Mesendoderm (in vitro differentiated cells): Measurements from ENCODE around the gene DGCR6L.
"Not testable (repeated sequence)": the region's sequence is repeated elsewhere in the genome, so short reads cannot be mapped to it uniquely, and the experiment has no call there.

Experiments
- DNase-seq: peaks from one replicate; pipeline ENCODE4 v3.0.0; 2013
- H2AK5ac ChIP-seq: 2 replicates; pipeline ENCODE4 v1.6.1; 2013; ENCODE audit warnings: low read length, inconsistent platforms
- H2BK120ac ChIP-seq: 2 replicates; pipeline ENCODE4 v1.6.1; 2013; ENCODE audit warnings: low read depth, mild to moderate bottlenecking, low read length, moderate library complexity, mixed read lengths
- H2BK15ac ChIP-seq: replicated peaks from 2 replicates; pipeline ENCODE4 v1.6.1; 2013; ENCODE audit warnings: low read depth, mild to moderate bottlenecking, moderate library complexity
- H2BK5ac ChIP-seq: 2 replicates; pipeline ENCODE4 v1.6.1; 2013; ENCODE audit warnings: low read length, inconsistent platforms
- H3K18ac ChIP-seq: 2 replicates; pipeline ENCODE4 v1.6.1; 2013; ENCODE audit warnings: mild to moderate bottlenecking, low read length, mixed read lengths
- H3K23ac ChIP-seq: one replicate; pipeline ENCODE4 v1.6.1; 2013; ENCODE audit warnings: low read length
- H3K27ac ChIP-seq: 2 replicates; pipeline ENCODE4 v1.5.1; 2013; ENCODE audit warnings: low read depth, mild to moderate bottlenecking, inconsistent platforms, low read length, moderate library complexity
- H3K27me3 ChIP-seq: 2 replicates; pipeline ENCODE4 v1.6.1; 2013; ENCODE audit warnings: low read length, control low read depth, mild to moderate bottlenecking, inconsistent platforms; ENCODE audit not compliant: insufficient read depth, poor library complexity
- H3K36me3 ChIP-seq: 2 replicates; pipeline ENCODE4 v1.6.1; 2013; ENCODE audit warnings: low read length, inconsistent platforms; ENCODE audit not compliant: control insufficient read depth, insufficient read depth
- H3K4ac ChIP-seq: one replicate; pipeline ENCODE4 v1.6.1; 2013; ENCODE audit warnings: low read depth, mild to moderate bottlenecking, low read length, moderate library complexity
- H3K4me1 ChIP-seq: 2 replicates; pipeline ENCODE4 v1.6.1; 2013; ENCODE audit warnings: low read depth, low read length, inconsistent platforms; ENCODE audit not compliant: control insufficient read depth
- H3K4me2 ChIP-seq: 2 replicates; pipeline ENCODE4 v1.6.1; 2013; ENCODE audit warnings: low read length
- H3K4me3 ChIP-seq: 2 replicates; pipeline ENCODE4 v1.5.1; 2013; ENCODE audit warnings: mild to moderate bottlenecking, low read length
- H3K56ac ChIP-seq: one replicate; pipeline ENCODE4 v1.6.1; 2013; ENCODE audit warnings: low read length
- H3K79me1 ChIP-seq: 2 replicates; pipeline ENCODE4 v1.6.1; 2013; ENCODE audit warnings: low read length, inconsistent platforms
- H3K79me2 ChIP-seq: 2 replicates; pipeline ENCODE4 v1.6.1; 2013; ENCODE audit warnings: mild to moderate bottlenecking, low read length; ENCODE audit not compliant: control insufficient read depth, insufficient read depth
- H3K9ac ChIP-seq: 2 replicates; pipeline ENCODE4 v1.6.1; 2013; ENCODE audit warnings: low read length, inconsistent platforms
- H4K5ac ChIP-seq: one replicate; pipeline ENCODE4 v1.6.1; 2013; ENCODE audit warnings: low read length
- H4K8ac ChIP-seq: one replicate; pipeline ENCODE4 v1.6.1; 2013; ENCODE audit warnings: low read depth, mild to moderate bottlenecking, control low read depth, low read length, moderate library complexity
- WGBS: extraction: QIAGEN DNeasy Blood & Tissue Kit; methylation state at CpG from one replicate; pipeline ENCODE4 v1.1.7; 2013; ENCODE audit warnings: low lambda C conversion rate, missing lambda C conversion rate; ENCODE audit not compliant: insufficient coverage; ENCODE audit errors: extremely low coverage; 5-methylcytosine and 5-hydroxymethylcytosine counted together

The DGCR6L gene

GRCh38 chr22:20313306-20314077 is 6.4 kb downstream of the DGCR6L start:
- WGBS, result no CpG with 5 or more reads among the region's 11 CpGs
- not testable (repeated sequence) for H3K27me3 ChIP-seq, H3K79me2 ChIP-seq, H3K4me2 ChIP-seq, H3K18ac ChIP-seq, H3K23ac ChIP-seq, H3K4ac ChIP-seq, H3K4me1 ChIP-seq, H2BK5ac ChIP-seq, DNase-seq, H4K5ac ChIP-seq, H4K8ac ChIP-seq, H3K27ac ChIP-seq, H3K79me1 ChIP-seq, H3K9ac ChIP-seq, H3K56ac ChIP-seq, H2AK5ac ChIP-seq, H2BK120ac ChIP-seq, H2BK15ac ChIP-seq, H3K36me3 ChIP-seq, H3K4me3 ChIP-seq

DNA sequence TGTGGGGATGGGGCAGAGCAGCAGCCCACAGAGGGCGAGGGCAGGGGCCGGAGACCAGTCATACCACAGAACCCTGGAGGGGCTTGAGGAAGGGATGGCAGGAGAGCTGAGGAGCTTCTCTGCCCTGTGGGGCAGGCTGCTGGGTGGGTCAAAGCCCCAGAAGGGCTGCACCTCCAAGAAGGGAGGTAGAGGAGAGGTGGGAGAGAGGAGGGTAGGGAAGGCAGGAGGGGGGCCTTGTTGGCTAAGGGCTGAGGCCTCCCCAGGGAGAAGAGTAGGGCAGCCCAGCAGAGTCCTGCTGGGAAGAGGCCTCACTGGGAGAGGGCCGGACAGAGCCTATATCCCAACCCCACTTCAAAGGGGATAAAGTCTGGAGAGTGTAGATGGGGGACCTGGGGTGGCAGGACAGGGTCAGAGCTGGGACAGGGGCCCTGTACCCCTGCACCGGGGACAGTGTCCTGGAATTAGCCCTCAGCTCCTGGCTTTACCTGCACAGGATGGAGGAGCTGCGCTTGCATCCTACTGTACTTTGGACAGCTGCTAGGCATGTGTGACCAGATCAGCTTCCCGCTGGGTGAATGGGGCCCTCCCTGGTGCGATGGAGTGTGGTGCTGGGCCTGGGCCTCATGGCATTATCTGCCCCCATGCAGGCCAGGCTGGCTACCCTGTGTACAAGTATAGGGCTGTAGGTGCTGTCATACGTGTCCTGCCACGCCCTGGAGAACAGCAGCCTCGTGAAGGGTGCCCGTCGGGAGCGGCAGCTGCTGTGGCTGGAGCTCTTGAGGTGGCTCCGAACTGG is 7.3 kb downstream of the DGCR6L start:
- Histone ChIP-seq H3K9ac (no peak overlapping the region), H2AK5ac (no peak overlapping the region), H3K27ac (no peak overlapping the region), H4K5ac (no peak overlapping the region), H4K8ac (no peak overlapping the region), H3K4me1 (no peaks in the 10 kb centered on the region), H3K4ac (no peak overlapping the region), H3K18ac (no peak overlapping the region), H2BK120ac (no peak overlapping the region), H3K4me2 (no peak overlapping the region), H3K56ac (no peak overlapping the region), H3K23ac (no peak overlapping the region), H3K4me3 (no peak overlapping the region), H2BK15ac (no peak overlapping the region), H3K27me3 (no peaks in the 10 kb centered on the region), H3K36me3 (no peaks in the 10 kb centered on the region), H2BK5ac (no peak overlapping the region), H3K79me1 (peaks cover 4% of the 10 kb centered on the region), H3K79me2 (no peaks in the 10 kb centered on the region)
- DNase-seq, result no peak
- no CpG with 5 or more reads among the region's 14 CpGs for WGBS

DNA sequence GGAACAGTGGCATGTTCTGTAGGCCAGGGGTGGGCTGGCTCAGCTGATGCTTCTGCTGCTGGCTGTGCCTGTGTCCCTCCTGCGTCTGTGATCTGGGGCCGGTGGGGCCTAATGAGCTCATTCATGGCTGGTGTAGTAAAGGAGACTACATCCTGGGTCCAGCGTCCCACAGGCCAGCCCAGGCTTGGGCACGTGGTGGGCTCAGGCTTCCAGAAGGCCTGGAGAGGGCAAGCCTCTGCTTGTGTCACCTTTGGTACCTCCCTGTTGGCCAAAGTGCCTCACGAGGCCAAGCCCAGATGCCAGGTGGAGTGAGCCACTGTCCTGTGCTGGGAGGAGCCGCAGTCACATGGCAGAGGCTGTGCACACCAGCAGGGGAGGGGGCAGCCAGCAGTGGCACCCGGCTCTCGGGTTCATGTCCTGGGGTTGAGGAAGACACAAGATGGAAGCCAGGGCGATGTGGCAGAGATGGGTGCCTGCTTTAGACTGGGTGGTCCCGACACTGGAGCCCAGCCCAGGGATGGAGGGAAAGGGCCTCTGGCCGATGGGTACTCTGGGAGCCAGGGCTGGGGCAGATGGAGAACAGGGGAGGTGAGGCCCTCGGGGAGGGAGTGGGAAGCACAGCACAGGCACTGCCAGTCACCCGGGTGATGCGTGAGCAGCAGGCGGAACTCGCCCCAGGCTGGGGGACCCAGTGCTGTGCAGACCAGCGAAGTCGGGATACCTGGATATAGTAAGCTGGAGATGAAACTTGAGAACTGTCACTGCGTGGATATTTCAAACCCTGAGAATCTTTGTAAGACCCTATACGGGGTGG is 8.4 kb downstream of the DGCR6L start:
- not testable (repeated sequence) for H2BK15ac ChIP-seq, H3K79me1 ChIP-seq, H3K4me2 ChIP-seq, H3K27ac ChIP-seq, H3K4ac ChIP-seq, H4K8ac ChIP-seq, H3K56ac ChIP-seq, H4K5ac ChIP-seq, DNase-seq, H3K4me3 ChIP-seq, H2AK5ac ChIP-seq, H3K18ac ChIP-seq, H3K23ac ChIP-seq, H2BK120ac ChIP-seq, H3K9ac ChIP-seq, H3K79me2 ChIP-seq, H3K27me3 ChIP-seq, H3K4me1 ChIP-seq, H3K36me3 ChIP-seq, H2BK5ac ChIP-seq
- WGBS, result no CpG with 5 or more reads among the region's 20 CpGs

DNA sequence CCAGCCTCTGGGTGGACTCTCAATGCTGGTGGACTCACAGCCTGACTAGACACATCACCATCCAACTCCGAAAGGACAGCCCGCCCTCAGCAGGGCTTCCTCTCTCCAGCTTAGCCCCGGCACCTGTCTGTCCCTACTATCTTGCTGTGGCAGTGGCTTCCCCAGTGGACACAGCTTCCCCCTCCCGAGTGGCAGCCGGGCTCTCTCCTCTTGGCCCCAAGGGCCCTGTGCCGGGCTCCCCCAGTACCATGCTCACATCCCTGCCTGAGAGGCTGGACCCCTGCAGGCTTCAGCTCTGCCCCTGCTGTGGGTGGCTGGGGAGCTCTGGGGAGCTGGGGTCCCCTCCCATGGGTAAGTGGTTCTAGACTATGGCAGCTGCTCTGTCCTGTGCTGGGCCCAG is 9.1 kb downstream of the DGCR6L start:
- not testable (repeated sequence) for DNase-seq

DNA sequence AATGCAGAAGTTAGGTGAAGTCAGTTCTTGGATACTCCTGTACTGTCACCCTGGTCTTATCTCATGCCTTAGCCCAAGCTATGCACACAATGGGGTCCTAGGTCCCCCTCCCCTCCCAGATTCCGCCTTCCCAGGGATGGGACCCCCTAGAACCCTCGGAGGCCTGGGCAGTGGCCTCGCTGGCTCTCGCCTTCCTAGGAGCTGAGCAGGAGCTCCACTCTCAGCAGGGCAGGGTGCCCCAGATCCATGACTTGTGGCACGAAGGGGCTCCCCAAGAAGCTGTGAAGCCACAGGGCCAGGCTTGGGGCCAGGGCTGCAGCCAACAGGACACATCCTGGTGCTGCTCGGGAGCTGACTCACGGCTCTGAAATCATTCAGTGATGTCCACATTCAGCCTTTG is 9.7 kb downstream of the DGCR6L start:
- not testable (repeated sequence) for H3K18ac ChIP-seq, H2BK120ac ChIP-seq, H3K36me3 ChIP-seq, H4K8ac ChIP-seq, H2AK5ac ChIP-seq, H2BK5ac ChIP-seq, H3K79me2 ChIP-seq, H3K27me3 ChIP-seq, H3K23ac ChIP-seq, H3K4me2 ChIP-seq, H3K79me1 ChIP-seq, H2BK15ac ChIP-seq, H4K5ac ChIP-seq, H3K4me3 ChIP-seq, H3K56ac ChIP-seq, H3K9ac ChIP-seq, H3K4me1 ChIP-seq, DNase-seq, H3K27ac ChIP-seq, H3K4ac ChIP-seq
- no CpG with 5 or more reads among the region's 7 CpGs for WGBS

More for the DNA sequence above, 9.1 kb downstream of the DGCR6L start:
- H3K79me2 ChIP-seq, H2AK5ac ChIP-seq, H3K9ac ChIP-seq, H2BK5ac ChIP-seq, H2BK120ac ChIP-seq, H4K5ac ChIP-seq, H3K4me1 ChIP-seq, H3K79me1 ChIP-seq, H3K4me3 ChIP-seq, H3K36me3 ChIP-seq, H4K8ac ChIP-seq, H3K4me2 ChIP-seq, H3K56ac ChIP-seq, H3K27ac ChIP-seq, H3K4ac ChIP-seq, H3K23ac ChIP-seq, H3K18ac ChIP-seq, H2BK15ac ChIP-seq, H3K27me3 ChIP-seq: not testable (repeated sequence)
- no CpG with 5 or more reads among the region's 6 CpGs for WGBS
